Keratinocyte (primary cell): ENCODE data around the gene LOXHD1. TPM values are rescaled to one million over a fixed set of nuclear protein-coding genes. Genes with fewer than 3 reads are reported as not detected.

ENCODE experiments used
- DNase-seq: peaks from one replicate; pipeline ENCODE4 v3.0.0-alpha.2; 2011; ENCODE audit warnings: low read depth, missing footprints, low spot score
- FAIRE-seq: peaks from 2 replicates; lab custom pipeline; 2011; peaks lifted over from hg19 to GRCh38; lab: Jason Lieb, UNC
- H2AFZ ChIP-seq: 2 replicates; pipeline ENCODE4 v1.6.0; 2012; ENCODE audit warnings: low read length, control low read depth, inconsistent platforms; ENCODE audit not compliant: control insufficient read depth
- H3K27ac ChIP-seq: 2 replicates; pipeline ENCODE4 v1.5.1; 2011; ENCODE audit warnings: low read length; ENCODE audit not compliant: control insufficient read depth, insufficient read depth
- H3K27me3 ChIP-seq: 3 replicates; pipeline ENCODE4 v1.6.0; 2011; ENCODE audit warnings: low read length; ENCODE audit not compliant: control insufficient read depth, insufficient read depth; ENCODE audit errors: extremely low read depth
- H3K36me3 ChIP-seq, 2 experiments: 2 replicates in 1 of 2; 3 replicates in 1 of 2; pipeline ENCODE4 v1.5.1; 2011; ENCODE audit warnings: low read length in 2 of 2, mild to moderate bottlenecking in 1 of 2; ENCODE audit not compliant: control insufficient read depth in 2 of 2, insufficient read depth in 2 of 2; ENCODE audit errors: extremely low read depth in 1 of 2
- H3K4me1 ChIP-seq: 3 replicates; pipeline ENCODE4 v1.5.1; 2011; ENCODE audit warnings: low read length; ENCODE audit not compliant: control insufficient read depth, insufficient read depth; ENCODE audit errors: extremely low read depth
- H3K4me2 ChIP-seq: 3 replicates; pipeline ENCODE4 v1.6.0; 2011; ENCODE audit warnings: low read depth, low read length; ENCODE audit not compliant: control insufficient read depth, insufficient read depth; ENCODE audit errors: extremely low read depth
- H3K4me3 ChIP-seq, 3 experiments: fragments of 200-600 bp in 1 of 3; sonication (generic) in 1 of 3; 2 replicates in 2 of 3; 3 replicates in 1 of 3; pipeline ENCODE4 v1.5.1; 2011 to 2016; ENCODE audit warnings: low read length in 3 of 3, mild to moderate bottlenecking in 3 of 3, control low read depth in 2 of 3, inconsistent platforms in 1 of 3, low read depth in 1 of 3, mixed read lengths in 1 of 3, mixed run types in 1 of 3, moderate library complexity in 1 of 3; ENCODE audit not compliant: control insufficient read depth in 2 of 3, insufficient read depth in 2 of 3; ENCODE audit errors: extremely low read depth in 1 of 3
- H3K79me2 ChIP-seq: 2 replicates; pipeline ENCODE4 v1.6.0; 2012; ENCODE audit warnings: low read length; ENCODE audit not compliant: control insufficient read depth, insufficient read depth
- H3K9ac ChIP-seq: 3 replicates; pipeline ENCODE4 v1.6.0; 2011; ENCODE audit warnings: low read length; ENCODE audit not compliant: control insufficient read depth, insufficient read depth; ENCODE audit errors: extremely low read depth
- H3K9me1 ChIP-seq: 3 replicates; pipeline ENCODE4 v1.6.0; 2011; ENCODE audit warnings: low read length; ENCODE audit not compliant: control insufficient read depth, insufficient read depth; ENCODE audit errors: extremely low read depth
- H3K9me3 ChIP-seq: 2 replicates; pipeline ENCODE4 v1.5.1; 2012; ENCODE audit warnings: low read depth, low read length; ENCODE audit not compliant: control insufficient read depth
- H4K20me1 ChIP-seq: 3 replicates; pipeline ENCODE4 v1.6.0; 2011; ENCODE audit warnings: low read length; ENCODE audit not compliant: control insufficient read depth, insufficient read depth; ENCODE audit errors: extremely low read depth
- EZH2 ChIP-seq: IDR thresholded peaks from one replicate; pipeline ENCODE4 v1.6.1; 2012; ENCODE audit warnings: inconsistent platforms, mild to moderate bottlenecking, low read length, moderate library complexity
- dilution Hi-C: fragments of 300-500 bp; cut with MboI; formaldehyde crosslinking; loops from one replicate; pipeline ENCODE4 v1.7.0; 2020; ENCODE audit warnings: low sequenced_read_pairs; ENCODE audit not compliant: extremely low pct_ligation_motif_present
- polyA plus RNA-seq, 5 experiments: library from polyadenylated mRNA; depleted of rRNA in 3 of 5; stranded (reverse) in 3 of 5; stranded (forward) in 1 of 5; unstranded in 1 of 5; fragments of >200 nt; gene quantifications; 1 replicate in 1 of 5; 2 replicates in 3 of 5; 3 replicates in 1 of 5; pipeline versions ENCODE4 v1.2.1 to v1.2.3, GENCODE V29; 2011 to 2012; ENCODE audit warnings: missing spikeins in 2 of 5, low read depth in 1 of 5, low replicate concordance in 1 of 5
- TF ChIP-seq, protein P1 (sequence below), 3 experiments: IDR thresholded peaks in 1 of 3; conservative IDR thresholded peaks in 1 of 3; optimal IDR thresholded peaks in 1 of 3; 2 replicates in 2 of 3; 3 replicates in 1 of 3; pipeline versions ENCODE3 to v1.5.1; 2011; ENCODE audit warnings: low read length in 3 of 3, mild to moderate bottlenecking in 3 of 3, moderate library complexity in 2 of 3, control low read depth in 1 of 3, inconsistent platforms in 1 of 3; ENCODE audit not compliant: insufficient read depth in 2 of 3; ENCODE audit errors: extremely low read depth in 1 of 3

Gene LOXHD1
- polyA plus RNA-seq, 1 donor (not counting 4 experiments of a cell fraction or from before 2014, with no cell fraction given), result not detected

DNA sequence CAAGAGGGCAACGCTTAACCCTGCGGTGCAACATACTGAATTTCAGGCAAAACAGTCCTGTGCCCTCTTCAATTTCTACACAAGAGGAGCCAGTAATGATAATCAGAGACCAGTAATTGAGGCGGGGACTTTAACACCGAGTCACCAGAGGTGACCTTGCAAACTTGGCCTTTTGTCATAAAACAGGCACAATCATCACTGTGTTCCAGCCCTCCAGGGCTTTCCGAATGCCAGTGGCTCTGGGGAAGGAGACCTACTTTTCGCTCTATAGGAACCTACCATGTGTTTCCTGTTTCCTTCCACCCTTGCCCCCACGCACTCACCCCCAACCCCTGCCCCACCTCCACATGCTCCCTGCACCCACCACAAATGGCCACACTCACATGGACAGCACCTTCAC is 47.2 kb upstream of the LOXHD1 start:
- Histone ChIP-seq H4K20me1 (no peaks in the 10 kb centered on the region), H3K9me3 (no peaks in the 10 kb centered on the region), H3K9me1 (no peaks in the 10 kb centered on the region), H2AFZ (no peak overlapping the region), H3K4me2 (no peak overlapping the region), H3K9ac (no peak overlapping the region), H3K4me1 (no peaks in the 10 kb centered on the region), H3K79me2 (no peaks in the 10 kb centered on the region), H3K27me3 (peaks cover 3% of the 10 kb centered on the region), H3K4me3 (no peak overlapping the region), H3K36me3 (no peaks in the 10 kb centered on the region), H3K27ac (no peak overlapping the region)
- dilution Hi-C loops, result no loop called here
- no peak for TF ChIP-seq EZH2
- TF ChIP-seq, protein P1, sequence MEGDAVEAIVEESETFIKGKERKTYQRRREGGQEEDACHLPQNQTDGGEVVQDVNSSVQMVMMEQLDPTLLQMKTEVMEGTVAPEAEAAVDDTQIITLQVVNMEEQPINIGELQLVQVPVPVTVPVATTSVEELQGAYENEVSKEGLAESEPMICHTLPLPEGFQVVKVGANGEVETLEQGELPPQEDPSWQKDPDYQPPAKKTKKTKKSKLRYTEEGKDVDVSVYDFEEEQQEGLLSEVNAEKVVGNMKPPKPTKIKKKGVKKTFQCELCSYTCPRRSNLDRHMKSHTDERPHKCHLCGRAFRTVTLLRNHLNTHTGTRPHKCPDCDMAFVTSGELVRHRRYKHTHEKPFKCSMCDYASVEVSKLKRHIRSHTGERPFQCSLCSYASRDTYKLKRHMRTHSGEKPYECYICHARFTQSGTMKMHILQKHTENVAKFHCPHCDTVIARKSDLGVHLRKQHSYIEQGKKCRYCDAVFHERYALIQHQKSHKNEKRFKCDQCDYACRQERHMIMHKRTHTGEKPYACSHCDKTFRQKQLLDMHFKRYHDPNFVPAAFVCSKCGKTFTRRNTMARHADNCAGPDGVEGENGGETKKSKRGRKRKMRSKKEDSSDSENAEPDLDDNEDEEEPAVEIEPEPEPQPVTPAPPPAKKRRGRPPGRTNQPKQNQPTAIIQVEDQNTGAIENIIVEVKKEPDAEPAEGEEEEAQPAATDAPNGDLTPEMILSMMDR (optimal IDR thresholded peaks at IDR 0.05 in 1 of 3, IDR thresholded peaks at IDR 0.05 in 1 of 3, conservative IDR thresholded peaks at IDR 0.05 in 1 of 3; ENCODE audit: extremely low read depth in 1 of 3, insufficient read depth in 2 of 3, low read length in 3 of 3), result no peak
- DNase-seq (no peak), FAIRE-seq (no peak)

DNA sequence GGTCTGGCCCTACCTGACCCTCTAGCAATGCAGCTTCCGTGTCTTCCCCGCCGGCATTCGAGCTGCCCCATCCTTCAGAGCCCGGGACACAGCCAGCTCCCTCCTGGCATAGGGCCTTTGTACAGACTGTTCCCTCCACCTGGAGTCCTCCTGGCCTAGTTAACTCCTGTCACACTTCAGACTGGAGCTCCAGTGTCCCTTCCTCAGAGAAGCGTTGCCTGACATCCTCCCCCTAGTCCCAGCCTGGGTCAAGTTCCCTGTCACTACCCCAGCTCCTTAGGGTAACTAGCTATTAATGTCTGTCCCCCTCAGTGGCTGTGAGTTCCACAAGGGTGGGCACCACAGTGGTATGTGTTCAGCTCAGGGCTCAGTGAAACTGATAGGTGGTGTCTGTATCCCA is 45.5 kb upstream of the LOXHD1 start:
- DNase-seq, result no peak
- H4K20me1 ChIP-seq, result no peaks in the 10 kb centered on the region
- no peak overlapping the region for H2AFZ ChIP-seq
- no peaks in the 10 kb centered on the region for H3K4me1 ChIP-seq
- H3K4me2 ChIP-seq, result no peak overlapping the region
- H3K9ac ChIP-seq, result no peak overlapping the region
- H3K9me3 ChIP-seq, result no peaks in the 10 kb centered on the region
- FAIRE-seq, result no peak
- no peak overlapping the region for H3K27ac ChIP-seq
- no peak overlapping the region for H3K4me3 ChIP-seq
- no peaks in the 10 kb centered on the region for H3K79me2 ChIP-seq
- H3K27me3 ChIP-seq, result peaks cover 3% of the 10 kb centered on the region
- dilution Hi-C loops, result no loop called here
- no peaks in the 10 kb centered on the region for H3K36me3 ChIP-seq
- TF ChIP-seq EZH2, result no peak
- TF ChIP-seq, protein P1 (optimal IDR thresholded peaks at IDR 0.05 in 1 of 3, IDR thresholded peaks at IDR 0.05 in 1 of 3, conservative IDR thresholded peaks at IDR 0.05 in 1 of 3; ENCODE audit: extremely low read depth in 1 of 3, insufficient read depth in 2 of 3, low read length in 3 of 3), result no peak
- H3K9me1 ChIP-seq, result no peaks in the 10 kb centered on the region
